GM19324 (cell line): ENCODE results near the gene KASH5.
"Not testable (repeated sequence)": the region's sequence is repeated elsewhere in the genome, so short reads cannot be mapped to it uniquely, and the experiment has no call there.

ENCODE experiments used
- ATAC-seq: cut with Tn5 transposase; IDR thresholded peaks from one replicate; pipeline ENCODE4 v1.9.1; 2021; ENCODE audit warnings: mild to moderate bottlenecking, moderate library complexity; ENCODE audit not compliant: unreplicated experiment, low FRiP score

KASH5 gene

GRCh38 chr19:49434907-49435583, 47.0 kb downstream of the KASH5 start:
- no peak for ATAC-seq

- ATAC-seq, result no peak
Measured at GRCh38 chr19:49435670-49436069, 47.6 kb downstream of the KASH5 start.

GRCh38 chr19:49436381-49437017, 48.5 kb downstream of the KASH5 start:
- ATAC-seq, result no peak

GRCh38 chr19:49437231-49437630, 49.2 kb downstream of the KASH5 start:
- no peak for ATAC-seq

- no peak for ATAC-seq
Measured at GRCh38 chr19:49438261-49438660, 50.2 kb downstream of the KASH5 start.

GRCh38 chr19:49439836-49440235, 51.8 kb downstream of the KASH5 start:
- ATAC-seq, result no peak

GRCh38 chr19:49440439-49441209, 52.6 kb downstream of the KASH5 start:
- no peak for ATAC-seq

- no peak for ATAC-seq
Measured at GRCh38 chr19:49441210-49441959, 53.3 kb downstream of the KASH5 start, which contains the start of gene SLC17A7. Gene SLC17A7 (minus strand): TSS chr19:49441527. CDS start chr19:49441379, 148 bp downstream.

GRCh38 chr19:49441960-49442350, 53.9 kb downstream of the KASH5 start:
- ATAC-seq, result no peak

GRCh38 chr19:49442354-49442753, 54.3 kb downstream of the KASH5 start:
- no peak for ATAC-seq

GRCh38 chr19:49442771-49443365, 54.8 kb downstream of the KASH5 start:
- ATAC-seq, result no peak

GRCh38 chr19:49443366-49444099, 55.5 kb downstream of the KASH5 start:
- peak; percentile 84 for ATAC-seq

GRCh38 chr19:49444100-49444700, 56.2 kb downstream of the KASH5 start:
- ATAC-seq, result not testable (repeated sequence)

- no peak for ATAC-seq
Measured at GRCh38 chr19:49445997-49446396, 57.9 kb downstream of the KASH5 start.

GRCh38 chr19:49447485-49448431, 59.7 kb downstream of the KASH5 start:
- ATAC-seq, result no peak

- ATAC-seq, result no peak
Measured at GRCh38 chr19:49448432-49448786, 60.4 kb downstream of the KASH5 start.

- ATAC-seq, result no peak
Measured at GRCh38 chr19:49450405-49450804, 62.4 kb downstream of the KASH5 start.
